ENCODE results near the gene EDEM1. TPM values are rescaled to one million over a fixed set of nuclear protein-coding genes. Genes with fewer than 3 reads are reported as not detected.

EDEM1 gene
- total and polyA plus RNA-seq, 9 donors: 11.5 to 43.4 (median 27.2) TPM

- H3K4me3 ChIP-seq: no peak overlapping the region
- H3K9me3 ChIP-seq: no peaks in the 10 kb centered on the region
- peaks cover 5% of the 10 kb centered on the region for H3K4me1 ChIP-seq (ENCODE audit: insufficient read depth)
- 84 to 89% (median 87%) methylated on average over 7 of the region's 7 CpGs for WGBS, 3 donors
- H3K27me3 ChIP-seq: no peaks in the 10 kb centered on the region
- TF ChIP-seq EP300 (IDR thresholded peaks at IDR 0.05) (no peak), CTCF (IDR thresholded peaks at IDR 0.05) (no peak), POLR2A (IDR thresholded peaks at IDR 0.05) (no peak)
- intact Hi-C loops (cut with DNase I): no loop called here
- DNase-seq: no peak
- H3K36me3 ChIP-seq: no peaks in the 10 kb centered on the region
- H3K27ac ChIP-seq: no peak overlapping the region
Observed at GRCh38 chr3:5149306-5149880, 38.1 kb upstream of the EDEM1 start.

- TF ChIP-seq POLR2A (IDR thresholded peaks at IDR 0.05) (no peak), CTCF (IDR thresholded peaks at IDR 0.05) (no peak), EP300 (IDR thresholded peaks at IDR 0.05) (no peak)
- Histone ChIP-seq H3K9me3 (no peaks in the 10 kb centered on the region), H3K27ac (no peak overlapping the region), H3K27me3 (no peaks in the 10 kb centered on the region), H3K36me3 (no peaks in the 10 kb centered on the region), H3K4me3 (no peak overlapping the region), H3K4me1 (ENCODE audit: insufficient read depth) (peaks cover 3% of the 10 kb centered on the region)
- intact Hi-C loops (cut with DNase I): no loop called here
- WGBS, 3 donors: 95 to 99% (median 97%) methylated on average over 6 of the region's 6 CpGs
- no peak for DNase-seq
Observed at GRCh38 chr3:5151586-5151985, 35.9 kb upstream of the EDEM1 start.

GRCh38 chr3:5153074-5153473 lies 34.4 kb upstream of the EDEM1 start:
- no peaks in the 10 kb centered on the region for H3K27me3 ChIP-seq
- H3K9me3 ChIP-seq: no peaks in the 10 kb centered on the region
- no peak overlapping the region for H3K4me3 ChIP-seq
- H3K36me3 ChIP-seq: no peaks in the 10 kb centered on the region
- H3K27ac ChIP-seq: no peak overlapping the region
- no peak for DNase-seq
- 84 to 88% (median 87%) methylated on average over 4 of the region's 4 CpGs for WGBS, 3 donors
- peaks cover 4% of the 10 kb centered on the region for H3K4me1 ChIP-seq (ENCODE audit: insufficient read depth)
- TF ChIP-seq POLR2A (IDR thresholded peaks at IDR 0.05) (no peak), EP300 (IDR thresholded peaks at IDR 0.05) (no peak), CTCF (IDR thresholded peaks at IDR 0.05) (no peak)
- intact Hi-C loops (cut with DNase I): no loop called here

- intact Hi-C loops (cut with DNase I): no loop called here
- H3K4me3 ChIP-seq: no peak overlapping the region
- H3K9me3 ChIP-seq: no peaks in the 10 kb centered on the region
- no peaks in the 10 kb centered on the region for H3K27me3 ChIP-seq
- no peak for DNase-seq
- TF ChIP-seq CTCF (IDR thresholded peaks at IDR 0.05) (no peak), POLR2A (IDR thresholded peaks at IDR 0.05) (no peak), EP300 (IDR thresholded peaks at IDR 0.05) (no peak)
- no peaks in the 10 kb centered on the region for H3K36me3 ChIP-seq
- peaks cover 3% of the 10 kb centered on the region for H3K4me1 ChIP-seq (ENCODE audit: insufficient read depth)
- no peak overlapping the region for H3K27ac ChIP-seq
Observed at GRCh38 chr3:5155241-5155640, 32.3 kb upstream of the EDEM1 start.

Data from ovary (tissue), 9 donors.